Bronchial epithelial cell (primary cell): ENCODE results near the gene FRG2C. TPM values are rescaled to one million over a fixed set of nuclear protein-coding genes. Genes with fewer than 3 reads are reported as not detected.
"Not testable (repeated sequence)": the region's sequence is repeated elsewhere in the genome, so short reads cannot be mapped to it uniquely, and the experiment has no call there.

ENCODE experiments used
- DNase-seq: peaks from one replicate; pipeline ENCODE4 v3.0.0-alpha.2; 2010; ENCODE audit warnings: low read depth
- FAIRE-seq: peaks from 2 replicates; lab custom pipeline; 2011; peaks lifted over from hg19 to GRCh38; lab: Jason Lieb, UNC
- H3K27me3 ChIP-seq: 2 replicates; pipeline ENCODE4 v1.5.1; 2011; ENCODE audit warnings: low read length; ENCODE audit not compliant: control insufficient read depth, insufficient read depth
- H3K36me3 ChIP-seq: 2 replicates; pipeline ENCODE4 v1.5.1; 2011; ENCODE audit warnings: low read length; ENCODE audit not compliant: control insufficient read depth, insufficient read depth
- H3K4me3 ChIP-seq: 2 replicates; pipeline ENCODE4 v1.5.1; 2011; ENCODE audit warnings: mild to moderate bottlenecking, low read depth, low read length, control low read depth
- CTCF ChIP-seq: IDR thresholded peaks from 2 replicates; pipeline ENCODE4 v1.5.1; 2011; ENCODE audit warnings: mild to moderate bottlenecking, moderate library complexity, low read length, control low read depth, inconsistent platforms; ENCODE audit not compliant: insufficient read depth, severe bottlenecking
- total RNA-seq: library from RNA; depleted of rRNA; stranded (reverse); fragments of >200 nt; gene quantifications from 2 replicates; pipeline ENCODE4 v1.2.1, GENCODE V29; 2014

FRG2C gene
- not detected in 2 replicates for total RNA-seq

- H3K27me3 ChIP-seq, H3K4me3 ChIP-seq, H3K36me3 ChIP-seq, DNase-seq, FAIRE-seq: not testable (repeated sequence)
Measured at GRCh38 chr3:75664028-75664427, at the start of gene FRG2C. Gene FRG2C (plus strand): TSS chr3:75664328. CDS start chr3:75664380, 52 bp downstream.

- not testable (repeated sequence) for DNase-seq, H3K36me3 ChIP-seq, H3K27me3 ChIP-seq, FAIRE-seq, H3K4me3 ChIP-seq
Measured at GRCh38 chr3:75618666-75619305, 45.3 kb upstream of the FRG2C start.

GRCh38 chr3:75619481-75620031 is 44.6 kb upstream of the FRG2C start:
- not testable (repeated sequence) for H3K27me3 ChIP-seq, H3K36me3 ChIP-seq, FAIRE-seq, H3K4me3 ChIP-seq, DNase-seq

- not testable (repeated sequence) for H3K36me3 ChIP-seq, FAIRE-seq, DNase-seq, H3K4me3 ChIP-seq, H3K27me3 ChIP-seq
Measured at GRCh38 chr3:75621772-75622171, 42.4 kb upstream of the FRG2C start.

GRCh38 chr3:75623656-75624055 is 40.5 kb upstream of the FRG2C start:
- H3K27me3 ChIP-seq, H3K36me3 ChIP-seq, H3K4me3 ChIP-seq, FAIRE-seq, DNase-seq: not testable (repeated sequence)

- not testable (repeated sequence) for DNase-seq, H3K36me3 ChIP-seq, H3K4me3 ChIP-seq, FAIRE-seq, H3K27me3 ChIP-seq
Measured at GRCh38 chr3:75630887-75631535, 33.1 kb upstream of the FRG2C start.

GRCh38 chr3:75631541-75631940 is 32.6 kb upstream of the FRG2C start:
- DNase-seq: no peak
- H3K36me3 ChIP-seq: no peaks in the 10 kb centered on the region
- no peak for FAIRE-seq
- H3K27me3 ChIP-seq: no peaks in the 10 kb centered on the region
- no peak for TF ChIP-seq CTCF
- H3K4me3 ChIP-seq: no peak overlapping the region

GRCh38 chr3:75638947-75639346 is 25.2 kb upstream of the FRG2C start:
- H3K36me3 ChIP-seq, H3K4me3 ChIP-seq, DNase-seq, FAIRE-seq, H3K27me3 ChIP-seq: not testable (repeated sequence)

- H3K4me3 ChIP-seq: peak overlapping the region; percentile 34
- DNase-seq: peak; percentile 57
- FAIRE-seq, H3K36me3 ChIP-seq, H3K27me3 ChIP-seq: not testable (repeated sequence)
Measured at GRCh38 chr3:75641107-75641517, 23.0 kb upstream of the FRG2C start.
